ENCODE results near the gene INHBB.
"Not testable (repeated sequence)": the region's sequence is repeated elsewhere in the genome, so short reads cannot be mapped to it uniquely, and the experiment has no call there.

DNA sequence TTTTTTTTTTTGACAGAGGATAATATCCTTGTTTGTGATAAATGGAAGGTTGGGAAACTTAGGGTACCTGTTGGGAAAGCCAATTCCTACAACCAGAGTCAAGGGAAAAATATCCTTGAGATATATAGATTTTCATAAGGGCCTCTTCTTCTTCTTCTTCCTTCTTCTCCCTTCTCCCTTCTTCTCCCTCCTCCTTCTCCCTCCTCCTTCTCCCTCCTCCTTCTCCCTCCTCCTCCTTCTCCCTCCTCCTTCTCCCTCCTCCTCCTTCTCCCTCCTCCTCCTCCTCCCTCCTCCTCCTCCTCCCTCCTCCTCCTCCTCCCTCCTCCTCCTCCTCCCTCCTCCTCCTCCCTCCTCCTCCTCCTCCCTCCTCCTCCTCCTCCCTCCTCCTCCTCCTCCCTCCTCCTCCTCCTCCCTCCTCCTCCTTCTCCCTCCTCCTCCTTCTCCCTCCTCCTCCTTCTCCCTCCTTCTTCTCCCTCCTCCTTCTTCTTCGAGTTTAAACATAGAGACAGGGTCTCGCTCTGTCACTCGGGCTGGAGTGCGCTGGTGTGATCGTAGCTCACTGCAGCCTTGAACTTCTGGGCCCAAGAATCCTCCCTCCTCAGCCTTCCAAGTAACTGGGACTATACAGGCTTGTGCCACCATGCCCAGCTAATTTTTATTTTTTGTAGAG, 24.9 kb upstream of the INHBB start:
- not testable (repeated sequence) for TF ChIP-seq POLR2A (IDR thresholded peaks at IDR 0.05; ENCODE audit: borderline replicate concordance, extremely low read depth, insufficient read depth, insufficient read length)
- TF ChIP-seq, protein P1, sequence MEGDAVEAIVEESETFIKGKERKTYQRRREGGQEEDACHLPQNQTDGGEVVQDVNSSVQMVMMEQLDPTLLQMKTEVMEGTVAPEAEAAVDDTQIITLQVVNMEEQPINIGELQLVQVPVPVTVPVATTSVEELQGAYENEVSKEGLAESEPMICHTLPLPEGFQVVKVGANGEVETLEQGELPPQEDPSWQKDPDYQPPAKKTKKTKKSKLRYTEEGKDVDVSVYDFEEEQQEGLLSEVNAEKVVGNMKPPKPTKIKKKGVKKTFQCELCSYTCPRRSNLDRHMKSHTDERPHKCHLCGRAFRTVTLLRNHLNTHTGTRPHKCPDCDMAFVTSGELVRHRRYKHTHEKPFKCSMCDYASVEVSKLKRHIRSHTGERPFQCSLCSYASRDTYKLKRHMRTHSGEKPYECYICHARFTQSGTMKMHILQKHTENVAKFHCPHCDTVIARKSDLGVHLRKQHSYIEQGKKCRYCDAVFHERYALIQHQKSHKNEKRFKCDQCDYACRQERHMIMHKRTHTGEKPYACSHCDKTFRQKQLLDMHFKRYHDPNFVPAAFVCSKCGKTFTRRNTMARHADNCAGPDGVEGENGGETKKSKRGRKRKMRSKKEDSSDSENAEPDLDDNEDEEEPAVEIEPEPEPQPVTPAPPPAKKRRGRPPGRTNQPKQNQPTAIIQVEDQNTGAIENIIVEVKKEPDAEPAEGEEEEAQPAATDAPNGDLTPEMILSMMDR (IDR thresholded peaks at IDR 0.05 in 2 of 3, conservative IDR thresholded peaks at IDR 0.05 in 1 of 3; ENCODE audit: borderline replicate concordance in 1 of 3, insufficient read depth in 1 of 3, low read depth in 2 of 3, low read length in 2 of 3): not testable (repeated sequence)
- TF ChIP-seq, protein P2, sequence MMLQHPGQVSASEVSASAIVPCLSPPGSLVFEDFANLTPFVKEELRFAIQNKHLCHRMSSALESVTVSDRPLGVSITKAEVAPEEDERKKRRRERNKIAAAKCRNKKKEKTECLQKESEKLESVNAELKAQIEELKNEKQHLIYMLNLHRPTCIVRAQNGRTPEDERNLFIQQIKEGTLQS (IDR thresholded peaks at IDR 0.05): not testable (repeated sequence)

All from HCT116 (cell line).